Progenitor cell of endocrine pancreas (in vitro differentiated cells): ENCODE measurements around the gene FIGN. TPM values are rescaled to one million over a fixed set of nuclear protein-coding genes. Genes with fewer than 3 reads are reported as not detected.

ENCODE experiments used
- DNase-seq: peaks from one replicate; pipeline ENCODE4 v3.0.0; 2021; ENCODE audit warnings: low spot score; ENCODE audit not compliant: unreplicated experiment
- H3K27ac Mint-ChIP-seq: 2 replicates; pipeline ENCODE4 v1.8.0; 2021; ENCODE audit warnings: mild to moderate bottlenecking, moderate library complexity, mixed read lengths
- H3K27me3 Mint-ChIP-seq: 2 replicates; pipeline ENCODE4 v1.8.0; 2021; ENCODE audit warnings: mixed read lengths
- H3K36me3 Mint-ChIP-seq: 2 replicates; pipeline ENCODE4 v1.8.0; 2022; ENCODE audit warnings: mixed read lengths; ENCODE audit not compliant: insufficient read depth
- H3K4me1 Mint-ChIP-seq: 2 replicates; pipeline ENCODE4 v1.8.0; 2021; ENCODE audit warnings: low read depth, mixed read lengths
- H3K4me3 Mint-ChIP-seq: 2 replicates; pipeline ENCODE4 v1.8.0; 2021; ENCODE audit warnings: low read depth, mild to moderate bottlenecking, moderate library complexity, mixed read lengths
- H3K9me3 Mint-ChIP-seq: 2 replicates; pipeline ENCODE4 v1.8.0; 2021; ENCODE audit warnings: low read depth, mixed read lengths
- CTCF ChIP-seq: fragments of 200-600 bp; sonication (generic); IDR thresholded peaks from one replicate; pipeline ENCODE4 v1.5.0; 2021; ENCODE audit warnings: antibody characterized with exemption, mild to moderate bottlenecking; ENCODE audit not compliant: unreplicated experiment
- total RNA-seq: library from RNA; stranded (reverse); gene quantifications from 2 replicates; pipeline ENCODE4 v1.2.1, GENCODE V29; 2021

The FIGN gene
- total RNA-seq, 1 donor from 2014 or later, result 18.0 TPM

- no peaks in the 10 kb centered on the region for H3K9me3 Mint-ChIP-seq
- no peak for TF ChIP-seq CTCF
- H3K36me3 Mint-ChIP-seq, result no peaks in the 10 kb centered on the region
- H3K27me3 Mint-ChIP-seq, result peaks cover 10% of the 10 kb centered on the region
- no peak overlapping the region for H3K4me3 Mint-ChIP-seq
- H3K4me1 Mint-ChIP-seq, result peaks cover 7% of the 10 kb centered on the region
- DNase-seq, result no peak
- H3K27ac Mint-ChIP-seq, result no peak overlapping the region
Observed at GRCh38 chr2:163652751-163653150, 83.1 kb downstream of the FIGN start.

GRCh38 chr2:163649080-163649479, 86.7 kb downstream of the FIGN start:
- H3K4me1 Mint-ChIP-seq, result peaks cover 21% of the 10 kb centered on the region

GRCh38 chr2:163647300-163647699, 88.5 kb downstream of the FIGN start:
- DNase-seq, result no peak
- Mint-ChIP-seq H3K4me3 (no peak overlapping the region), H3K36me3 (no peaks in the 10 kb centered on the region), H3K27me3 (peaks cover 21% of the 10 kb centered on the region), H3K4me1 (peaks cover 21% of the 10 kb centered on the region), H3K27ac (no peak overlapping the region), H3K9me3 (no peaks in the 10 kb centered on the region)
- no peak for TF ChIP-seq CTCF

More at GRCh38 chr2:163649080-163649479, 86.7 kb downstream of the FIGN start:
- H3K9me3 Mint-ChIP-seq, result no peaks in the 10 kb centered on the region
- H3K4me3 Mint-ChIP-seq, result no peak overlapping the region
- H3K36me3 Mint-ChIP-seq, result no peaks in the 10 kb centered on the region
- H3K27me3 Mint-ChIP-seq, result peaks cover 21% of the 10 kb centered on the region
- TF ChIP-seq CTCF, result no peak
- no peak for DNase-seq
- no peak overlapping the region for H3K27ac Mint-ChIP-seq

- H3K9me3 Mint-ChIP-seq, result no peaks in the 10 kb centered on the region
- no peak overlapping the region for H3K4me3 Mint-ChIP-seq
- H3K36me3 Mint-ChIP-seq, result no peaks in the 10 kb centered on the region
- no peak for TF ChIP-seq CTCF
- no peak overlapping the region for H3K27ac Mint-ChIP-seq
- peaks cover 21% of the 10 kb centered on the region for H3K27me3 Mint-ChIP-seq
- DNase-seq, result no peak
- peaks cover 21% of the 10 kb centered on the region for H3K4me1 Mint-ChIP-seq
Observed at GRCh38 chr2:163646687-163647086, 89.1 kb downstream of the FIGN start.

GRCh38 chr2:163644238-163644637, 91.6 kb downstream of the FIGN start:
- Mint-ChIP-seq H3K4me3 (no peak overlapping the region), H3K27ac (no peak overlapping the region), H3K27me3 (peaks cover 15% of the 10 kb centered on the region), H3K36me3 (no peaks in the 10 kb centered on the region), H3K4me1 (peaks cover 21% of the 10 kb centered on the region), H3K9me3 (no peaks in the 10 kb centered on the region)
- no peak for DNase-seq
- no peak for TF ChIP-seq CTCF
